HCT116 (cell line): ENCODE results near the gene DNAJC7. TPM values are rescaled to one million over a fixed set of nuclear protein-coding genes. Genes with fewer than 3 reads are reported as not detected.

ENCODE experiments used
- ATAC-seq: fragments of 200-7000 bp; cut with Tn5 transposase; 2 replicates; pipeline ENCODE4 v1.9.1; 2020; ENCODE audit warnings: mild to moderate bottlenecking, moderate library complexity
- BruUV-seq: library from RNA; stranded (reverse); fragments of 400-500 nt; replicated peaks from 2 replicates; lab custom pipeline; 2021; lab: Mats Ljungman, UMichigan
- CTCF ChIA-PET: fragments of 300-600 bp; sonication (Branson Sonifier 250); formaldehyde crosslinking; loops from one replicate; lab custom pipeline; 2021; ENCODE audit warnings: antibody characterized with exemption; lab: Charles Lee
- POLR2A ChIA-PET: fragments of 300-600, 350-600 bp; sonication (Branson Sonifier 250); formaldehyde crosslinking; loops from one replicate; lab custom pipeline; 2021; ENCODE audit warnings: antibody characterized with exemption; lab: Charles Lee
- RAD21 ChIA-PET, 2 experiments: fragments of 300-600 bp; sonication (Branson Sonifier 250); formaldehyde crosslinking; loops; one replicate each; lab custom pipeline; 2023; ENCODE audit warnings: low total read pairs in 2 of 2; ENCODE audit not compliant: uncharacterized antibody in 2 of 2, unreplicated experiment in 2 of 2, low non-redundant PET in 1 of 2; lab: Charles Lee
- DNase-seq: peaks from one replicate; pipeline ENCODE4 v3.0.0-alpha.2; 2010; ENCODE audit warnings: low read depth, low spot score
- H2AFZ ChIP-seq: fragments of 200-600 bp; shearing (Covaris generic), sonication (generic); 2 replicates; pipeline ENCODE4 v1.6.1; 2017; ENCODE audit warnings: low read depth, mixed run types, mixed read lengths, antibody characterized with exemption, low read length; ENCODE audit not compliant: poor library complexity, severe bottlenecking
- H3K27ac ChIP-seq: 2 replicates; pipeline ENCODE4 v1.5.1; 2012; ENCODE audit warnings: low read depth, low read length
- H3K27me3 ChIP-seq: fragments of 200-600 bp; sonication (generic); 2 replicates; pipeline ENCODE4 v1.6.1; 2016; ENCODE audit warnings: mixed run types, low read length, mixed read lengths; ENCODE audit not compliant: insufficient read depth
- H3K36me3 ChIP-seq, 2 experiments: fragments of 200-500 bp in 1 of 2; fragments of 200-600 bp in 1 of 2; sonication (Bioruptor generic) in 1 of 2; sonication (generic) in 1 of 2; 2 replicates each; pipeline versions ENCODE4 v1.5.1 to v1.6.1; 2014 to 2016; ENCODE audit warnings: low read length in 2 of 2, inconsistent platforms in 1 of 2, mixed read lengths in 1 of 2, mixed run types in 1 of 2; ENCODE audit not compliant: insufficient read depth in 2 of 2, control insufficient read depth in 1 of 2
- H3K4me1 ChIP-seq, 2 experiments: fragments of 200-600 bp in 1 of 2; sonication (generic) in 1 of 2; 2 replicates each; pipeline versions ENCODE4 v1.5.1 to v1.6.1; 2012 to 2017; ENCODE audit warnings: low read length in 2 of 2, inconsistent platforms in 1 of 2, mild to moderate bottlenecking in 1 of 2, mixed read lengths in 1 of 2, mixed run types in 1 of 2, moderate library complexity in 1 of 2; ENCODE audit not compliant: insufficient read depth in 2 of 2, control insufficient read depth in 1 of 2
- H3K4me2 ChIP-seq: fragments of 200-600 bp; sonication (generic); 2 replicates; pipeline ENCODE4 v1.6.1; 2017; ENCODE audit warnings: mixed run types, low read length, mixed read lengths
- H3K4me3 ChIP-seq, 2 experiments: fragments of 200-600 bp in 1 of 2; sonication (generic) in 1 of 2; replicated peaks in 1 of 2; 2 replicates each; pipeline ENCODE4 v1.5.1; 2011 to 2016; ENCODE audit warnings: low read length in 2 of 2, control low read depth in 1 of 2, low read depth in 1 of 2, mild to moderate bottlenecking in 1 of 2, mixed read lengths in 1 of 2, mixed run types in 1 of 2
- H3K79me2 ChIP-seq: fragments of 200-600 bp; sonication (generic); 2 replicates; pipeline ENCODE4 v1.6.1; 2017; ENCODE audit warnings: mild to moderate bottlenecking, mixed run types, low read length, moderate library complexity, mixed read lengths; ENCODE audit not compliant: insufficient read depth
- H3K9ac ChIP-seq: fragments of 200-600 bp; sonication (generic); 2 replicates; pipeline ENCODE4 v1.6.1; 2016; ENCODE audit warnings: low read length, mixed read lengths
- H3K9me2 ChIP-seq: fragments of 200-600 bp; sonication (generic), shearing (Covaris generic); 2 replicates; pipeline ENCODE4 v1.6.1; 2017; ENCODE audit warnings: mixed run types, mild to moderate bottlenecking, moderate library complexity; ENCODE audit not compliant: insufficient read depth
- H3K9me3 ChIP-seq, 2 experiments: fragments of 200-500 bp in 1 of 2; fragments of 200-600 bp in 1 of 2; sonication (Bioruptor generic) in 1 of 2; sonication (generic) in 1 of 2; 2 replicates each; pipeline ENCODE4 v1.6.1; 2014 to 2017; ENCODE audit warnings: low read length in 2 of 2, mixed read lengths in 2 of 2, inconsistent platforms in 1 of 2, low read depth in 1 of 2, mild to moderate bottlenecking in 1 of 2, mixed run types in 1 of 2, moderate library complexity in 1 of 2; ENCODE audit not compliant: control insufficient read depth in 1 of 2, insufficient read depth in 1 of 2
- H4K20me1 ChIP-seq: fragments of 200-600 bp; sonication (generic), shearing (Covaris generic); 2 replicates; pipeline ENCODE4 v1.6.1; 2017; ENCODE audit warnings: mixed run types, mild to moderate bottlenecking, moderate library complexity; ENCODE audit not compliant: insufficient read depth
- EGR1 ChIP-seq: IDR thresholded peaks from 2 replicates; pipeline ENCODE4 v1.6.1; 2012; ENCODE audit warnings: low read depth
- FOSL1 ChIP-seq: IDR thresholded peaks from 2 replicates; pipeline ENCODE4 v1.6.1; 2012; ENCODE audit warnings: low read depth
- POLR2AphosphoS5 ChIP-seq: IDR thresholded peaks from 2 replicates; pipeline ENCODE4 v1.6.1; 2011; ENCODE audit warnings: mild to moderate bottlenecking, low read depth, low read length, moderate library complexity
- RAD21 ChIP-seq: IDR thresholded peaks from 2 replicates; pipeline ENCODE4 v1.6.1; 2012; ENCODE audit warnings: low read depth, mild to moderate bottlenecking
- SIN3A ChIP-seq: IDR thresholded peaks from 2 replicates; pipeline ENCODE4 v1.6.1; 2012; ENCODE audit warnings: low read depth
- SRF ChIP-seq: IDR thresholded peaks from 2 replicates; pipeline ENCODE4 v1.6.1; 2012; ENCODE audit warnings: low read depth
- TCF7L2 ChIP-seq: IDR thresholded peaks from 2 replicates; pipeline ENCODE4 v1.7.0; 2011; ENCODE audit warnings: borderline replicate concordance, inconsistent platforms; ENCODE audit not compliant: insufficient read depth, insufficient read length; ENCODE audit errors: extremely low read depth
- ZNF274 ChIP-seq: fragments of 200-500 bp; sonication (Bioruptor generic); IDR thresholded peaks from 2 replicates; pipeline ENCODE4 v1.6.1; 2014; ENCODE audit warnings: mild to moderate bottlenecking, low read depth, low read length, inconsistent platforms
- intact Hi-C: fragments of 100-400 bp; cut with micrococcal nuclease; formaldehyde crosslinking; loops from 2 replicates; pipeline ENCODE4 v1.10.0; 2022
- total RNA-seq: library from RNA; stranded (reverse); gene quantifications from one replicate; pipeline ENCODE4 v1.2.1, GENCODE V29; 2021; ENCODE audit not compliant: unreplicated experiment
- TF ChIP-seq, protein P1 (sequence below): IDR thresholded peaks from 2 replicates; pipeline ENCODE4 v1.6.1; 2012; ENCODE audit warnings: low read depth

The DNAJC7 gene
- total RNA-seq, 1 experiment from 2014 or later = 113 TPM

- H3K4me3 ChIP-seq = no peak overlapping the region
- ChIA-PET RAD21 (no interaction called here), CTCF (no interaction called here), POLR2A (no interaction called here)
- no peak overlapping the region for H3K4me2 ChIP-seq
- H3K9me2 ChIP-seq = no peaks in the 10 kb centered on the region
- intact Hi-C loops = no loop called here
- H3K79me2 ChIP-seq = no peaks in the 10 kb centered on the region
- no peaks in the 10 kb centered on the region for H3K9me3 ChIP-seq
- no TSS peak for BruUV-seq
- H2AFZ ChIP-seq = no peak overlapping the region
- no peaks in the 10 kb centered on the region for H3K36me3 ChIP-seq
- H3K9ac ChIP-seq = no peak overlapping the region
- no peak overlapping the region for H3K27ac ChIP-seq
- no peak for ATAC-seq
- peaks cover 11% of the 10 kb centered on the region; the same call in 1 of the 2 replicates for H3K27me3 ChIP-seq
- TF ChIP-seq ZNF274 (no peak), FOSL1 (no peak), SRF (no peak), POLR2AphosphoS5 (no peak), EGR1 (no peak), TCF7L2 (no peak), SIN3A (no peak), RAD21 (no peak)
- TF ChIP-seq, protein P1, sequence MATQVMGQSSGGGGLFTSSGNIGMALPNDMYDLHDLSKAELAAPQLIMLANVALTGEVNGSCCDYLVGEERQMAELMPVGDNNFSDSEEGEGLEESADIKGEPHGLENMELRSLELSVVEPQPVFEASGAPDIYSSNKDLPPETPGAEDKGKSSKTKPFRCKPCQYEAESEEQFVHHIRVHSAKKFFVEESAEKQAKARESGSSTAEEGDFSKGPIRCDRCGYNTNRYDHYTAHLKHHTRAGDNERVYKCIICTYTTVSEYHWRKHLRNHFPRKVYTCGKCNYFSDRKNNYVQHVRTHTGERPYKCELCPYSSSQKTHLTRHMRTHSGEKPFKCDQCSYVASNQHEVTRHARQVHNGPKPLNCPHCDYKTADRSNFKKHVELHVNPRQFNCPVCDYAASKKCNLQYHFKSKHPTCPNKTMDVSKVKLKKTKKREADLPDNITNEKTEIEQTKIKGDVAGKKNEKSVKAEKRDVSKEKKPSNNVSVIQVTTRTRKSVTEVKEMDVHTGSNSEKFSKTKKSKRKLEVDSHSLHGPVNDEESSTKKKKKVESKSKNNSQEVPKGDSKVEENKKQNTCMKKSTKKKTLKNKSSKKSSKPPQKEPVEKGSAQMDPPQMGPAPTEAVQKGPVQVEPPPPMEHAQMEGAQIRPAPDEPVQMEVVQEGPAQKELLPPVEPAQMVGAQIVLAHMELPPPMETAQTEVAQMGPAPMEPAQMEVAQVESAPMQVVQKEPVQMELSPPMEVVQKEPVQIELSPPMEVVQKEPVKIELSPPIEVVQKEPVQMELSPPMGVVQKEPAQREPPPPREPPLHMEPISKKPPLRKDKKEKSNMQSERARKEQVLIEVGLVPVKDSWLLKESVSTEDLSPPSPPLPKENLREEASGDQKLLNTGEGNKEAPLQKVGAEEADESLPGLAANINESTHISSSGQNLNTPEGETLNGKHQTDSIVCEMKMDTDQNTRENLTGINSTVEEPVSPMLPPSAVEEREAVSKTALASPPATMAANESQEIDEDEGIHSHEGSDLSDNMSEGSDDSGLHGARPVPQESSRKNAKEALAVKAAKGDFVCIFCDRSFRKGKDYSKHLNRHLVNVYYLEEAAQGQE = no peak
- DNase-seq = no peak
- H4K20me1 ChIP-seq = no peaks in the 10 kb centered on the region
- peaks cover 14 to 16% of the 10 kb centered on the region in 2 experiments for H3K4me1 ChIP-seq
These were observed 40.8 kb upstream of the DNAJC7 start for GRCh38 chr17:42058063-42058462.
